Stimulated activated memory B cell treated with anti-CD40 and anti-IgM and Interleukin-4, amounts not matched to agents 10 μg/mL and 1 μg/mL and 100 μg/mL, for 72 hours (primary cell): Measurements from ENCODE around the gene TAGAP.
"Not testable (repeated sequence)": the region's sequence is repeated elsewhere in the genome, so short reads cannot be mapped to it uniquely, and the experiment has no call there.

Source experiments
- ATAC-seq: fragments of 150-1000 bp; cut with Tn5 transposase; 2 replicates; pipeline ENCODE4 v1.10.0; 2021
- H3K27ac Mint-ChIP-seq: one replicate; pipeline ENCODE4 v1.8.0; 2022; ENCODE audit warnings: mild to moderate bottlenecking, mixed read lengths
- H3K27me3 Mint-ChIP-seq: one replicate; pipeline ENCODE4 v1.8.0; 2022; ENCODE audit warnings: mixed read lengths
- H3K36me3 Mint-ChIP-seq: one replicate; pipeline ENCODE4 v1.8.0; 2022; ENCODE audit warnings: mixed read lengths
- H3K4me1 Mint-ChIP-seq: one replicate; pipeline ENCODE4 v1.8.0; 2022; ENCODE audit warnings: mixed read lengths
- H3K4me3 Mint-ChIP-seq: one replicate; pipeline ENCODE4 v1.8.0; 2022; ENCODE audit warnings: mild to moderate bottlenecking, moderate library complexity, mixed read lengths
- H3K9me3 Mint-ChIP-seq: one replicate; pipeline ENCODE4 v1.8.0; 2022; ENCODE audit warnings: mixed read lengths

The TAGAP gene

DNA sequence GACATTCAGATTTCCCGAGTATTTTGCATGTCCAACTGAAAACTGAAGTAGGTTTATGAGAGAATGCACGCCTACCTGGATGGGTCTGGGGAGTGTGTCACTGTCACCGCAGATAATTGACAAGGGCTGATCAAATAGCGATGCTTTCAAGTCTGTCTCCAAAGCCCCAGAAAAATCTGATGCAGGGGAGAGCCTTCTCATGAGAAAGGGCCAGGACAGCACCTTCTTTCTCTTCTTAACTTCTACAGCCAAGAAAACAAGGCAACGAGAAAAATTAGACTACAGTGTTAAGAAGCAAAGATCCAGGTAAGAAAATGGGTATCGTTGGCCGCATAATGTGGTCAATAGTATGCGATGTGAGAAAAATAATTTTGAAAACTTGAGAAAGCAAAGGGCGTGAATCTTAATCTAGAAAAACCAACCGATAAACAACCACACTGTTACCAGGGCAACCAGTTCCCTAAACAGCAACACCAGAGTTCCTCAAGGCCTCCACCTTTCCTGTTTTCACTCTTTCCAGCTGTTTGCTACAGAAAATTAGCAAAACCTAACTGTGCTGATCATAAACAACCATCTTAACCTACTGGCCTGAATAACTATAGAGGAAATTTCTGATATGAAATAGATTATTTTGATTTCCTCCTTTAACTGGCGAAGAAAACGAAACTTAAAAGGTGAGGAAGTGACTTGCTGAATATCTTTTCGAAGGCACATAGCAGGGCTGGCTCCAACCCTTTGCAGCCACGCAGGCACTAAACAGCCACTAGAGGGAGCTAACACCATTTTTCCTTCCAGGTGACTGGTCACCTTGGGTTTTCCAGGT, 2.6 kb downstream of the TAGAP start:
- Mint-ChIP-seq H3K9me3 (no peaks in the 10 kb centered on the region), H3K4me3 (peak overlapping the region; percentile 94), H3K4me1 (peaks cover 70% of the 10 kb centered on the region), H3K36me3 (peaks cover 65% of the 10 kb centered on the region), H3K27ac (peak overlapping the region; percentile 84), H3K27me3 (no peaks in the 10 kb centered on the region)
- peak; percentile 71 for ATAC-seq

DNA sequence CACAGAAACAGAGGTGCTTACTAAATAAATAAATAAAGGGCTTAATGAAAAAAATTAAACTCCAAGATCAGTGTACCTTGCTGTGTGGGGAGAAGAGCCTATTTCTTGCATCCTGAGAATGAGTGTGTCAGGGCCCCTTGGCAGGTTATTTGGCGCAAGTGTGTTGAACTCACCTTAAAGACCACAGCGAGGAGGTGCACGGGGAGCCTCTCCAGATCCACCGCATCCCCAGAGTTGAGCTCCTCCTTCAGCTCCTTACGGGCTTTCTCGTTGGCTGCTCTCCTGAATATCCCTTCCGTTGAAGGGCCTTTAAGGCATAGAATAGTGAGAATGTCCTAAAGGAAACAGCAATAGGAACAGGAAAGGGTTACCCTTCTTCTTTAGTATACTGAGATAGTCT, 3.6 kb downstream of the TAGAP start:
- H3K27me3 Mint-ChIP-seq = no peaks in the 10 kb centered on the region
- H3K27ac Mint-ChIP-seq = peak overlapping the region; percentile 84
- no peak for ATAC-seq
- H3K4me1 Mint-ChIP-seq = peaks cover 77% of the 10 kb centered on the region
- H3K36me3 Mint-ChIP-seq = peaks cover 76% of the 10 kb centered on the region
- H3K4me3 Mint-ChIP-seq = peak overlapping the region; percentile 94
- H3K9me3 Mint-ChIP-seq = no peaks in the 10 kb centered on the region

DNA sequence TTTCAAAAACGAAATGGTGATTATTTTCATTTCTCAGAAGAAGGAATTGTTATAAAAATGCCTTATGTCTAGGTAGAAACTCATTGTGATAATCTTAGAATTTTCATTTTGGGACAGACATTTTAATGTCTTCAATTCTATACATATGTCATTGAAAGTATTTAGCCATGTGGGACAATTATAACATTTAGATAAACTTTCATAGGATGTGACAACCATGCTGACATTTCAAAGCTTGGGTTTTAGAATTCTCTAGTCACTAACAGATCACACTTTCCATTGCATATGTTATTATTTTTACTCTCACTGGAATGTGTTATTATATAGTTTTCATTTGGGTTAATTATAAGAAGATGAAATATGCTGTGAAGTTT, 4.9 kb downstream of the TAGAP start:
- no peaks in the 10 kb centered on the region for H3K9me3 Mint-ChIP-seq
- no peaks in the 10 kb centered on the region for H3K27me3 Mint-ChIP-seq
- H3K4me3 Mint-ChIP-seq = peak overlapping the region; percentile 94
- H3K4me1 Mint-ChIP-seq = peaks cover 80% of the 10 kb centered on the region
- H3K27ac Mint-ChIP-seq = peak overlapping the region; percentile 84
- peaks cover 89% of the 10 kb centered on the region for H3K36me3 Mint-ChIP-seq
- no peak for ATAC-seq

DNA sequence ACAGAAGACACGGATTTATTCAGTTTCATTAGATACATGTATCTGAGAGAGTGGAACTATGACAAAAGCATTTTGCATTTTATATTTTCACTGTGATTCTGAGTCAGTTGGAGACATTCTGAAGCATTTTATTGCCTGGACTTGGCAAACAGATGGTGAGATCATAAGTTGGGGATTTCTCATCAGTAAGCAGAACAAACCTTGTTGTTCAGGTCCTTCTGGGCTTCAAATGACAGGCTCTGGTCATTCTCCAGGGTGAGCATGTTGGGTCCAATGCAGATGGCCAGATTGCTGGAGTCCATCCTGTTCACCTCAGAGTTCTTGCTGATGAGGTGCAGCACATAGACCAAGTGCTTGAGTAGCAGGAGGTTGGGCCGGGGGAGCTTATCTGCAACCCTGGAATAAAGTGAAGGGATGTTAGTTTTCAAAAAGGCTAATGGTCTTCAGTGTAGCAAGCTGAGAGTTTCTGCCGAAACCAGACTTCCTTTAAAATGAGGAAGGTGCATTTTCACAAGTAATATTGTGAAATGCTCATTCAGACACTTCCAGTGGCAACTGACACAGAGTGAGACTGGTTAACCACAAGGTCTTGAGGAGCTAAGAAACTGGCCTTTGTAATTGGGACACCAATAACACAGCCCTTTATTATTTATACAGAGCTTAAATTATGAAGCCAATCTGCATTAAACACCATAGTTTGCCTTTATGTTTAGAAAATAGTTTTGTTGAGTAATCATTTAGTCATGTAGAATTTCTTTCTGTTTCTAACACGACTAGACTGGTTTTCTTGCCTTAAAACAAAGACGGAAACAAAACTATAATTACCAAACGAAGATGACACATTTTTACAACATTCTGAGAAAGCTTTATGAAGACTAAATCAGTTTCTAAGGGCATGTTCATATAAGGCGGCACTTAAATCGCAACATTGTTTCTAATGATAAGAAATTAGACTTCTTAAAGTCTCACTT, 5.6 kb downstream of the TAGAP start:
- Mint-ChIP-seq H3K27ac (peak overlapping the region; percentile 84), H3K4me1 (peaks cover 83% of the 10 kb centered on the region), H3K27me3 (no peaks in the 10 kb centered on the region), H3K4me3 (peak overlapping the region; percentile 94), H3K9me3 (no peaks in the 10 kb centered on the region), H3K36me3 (peaks cover 88% of the 10 kb centered on the region)
- ATAC-seq = peak; percentile 91

DNA sequence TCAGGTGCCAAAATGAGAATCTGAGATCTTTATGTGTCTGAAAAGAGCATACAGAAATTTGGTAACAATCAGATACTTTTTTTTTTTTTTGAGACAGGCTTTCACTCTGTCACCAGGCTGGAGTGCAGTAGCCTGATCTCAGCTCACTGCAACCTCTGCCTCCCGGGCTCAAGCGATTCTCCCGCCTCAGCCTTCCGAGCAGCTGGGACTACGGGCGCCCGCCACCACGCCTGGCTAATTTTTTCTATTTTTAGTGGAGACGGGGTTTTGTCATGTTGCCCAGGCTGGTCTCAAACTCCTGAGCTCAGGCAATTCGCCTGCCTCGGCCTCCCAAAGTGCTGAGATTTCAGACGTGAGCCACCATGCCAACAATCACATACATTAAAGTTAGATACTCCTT, 6.5 kb downstream of the TAGAP start:
- Mint-ChIP-seq H3K27ac (peak overlapping the region; percentile 84), H3K36me3 (peaks cover 79% of the 10 kb centered on the region), H3K4me3 (peak overlapping the region; percentile 60), H3K4me1 (peaks cover 92% of the 10 kb centered on the region)
- H3K27me3 Mint-ChIP-seq, H3K9me3 Mint-ChIP-seq, ATAC-seq: not testable (repeated sequence)

DNA sequence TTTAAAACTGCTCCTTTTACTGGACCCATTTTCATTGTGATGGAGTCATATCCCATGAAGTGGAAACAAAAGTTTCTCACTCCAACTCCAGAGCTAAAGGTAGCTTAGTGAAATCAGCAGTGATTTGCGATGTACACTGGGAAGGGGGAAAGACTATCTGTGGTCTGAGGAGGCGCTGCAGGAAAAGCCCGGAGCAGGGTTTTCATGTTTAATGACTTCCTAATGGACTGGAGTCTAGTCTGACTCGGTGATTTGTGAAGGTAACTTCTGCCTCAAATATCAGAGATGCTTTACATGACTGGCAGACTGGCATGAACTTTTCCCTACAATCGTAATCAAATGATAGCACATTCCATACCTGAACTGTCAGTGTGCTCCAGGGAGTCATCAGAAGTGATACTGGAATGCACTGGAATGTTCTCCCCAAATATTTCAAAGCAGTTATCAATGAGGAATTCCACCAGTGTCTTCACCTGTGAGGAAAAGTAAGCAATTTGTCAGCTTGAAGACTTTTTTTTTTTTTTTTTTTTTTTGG, 7.0 kb downstream of the TAGAP start:
- Mint-ChIP-seq H3K36me3 (peaks cover 74% of the 10 kb centered on the region), H3K9me3 (no peaks in the 10 kb centered on the region), H3K4me3 (peak overlapping the region; percentile 60), H3K27me3 (no peaks in the 10 kb centered on the region), H3K27ac (peak overlapping the region; percentile 84), H3K4me1 (peaks cover 92% of the 10 kb centered on the region)
- no peak for ATAC-seq

DNA sequence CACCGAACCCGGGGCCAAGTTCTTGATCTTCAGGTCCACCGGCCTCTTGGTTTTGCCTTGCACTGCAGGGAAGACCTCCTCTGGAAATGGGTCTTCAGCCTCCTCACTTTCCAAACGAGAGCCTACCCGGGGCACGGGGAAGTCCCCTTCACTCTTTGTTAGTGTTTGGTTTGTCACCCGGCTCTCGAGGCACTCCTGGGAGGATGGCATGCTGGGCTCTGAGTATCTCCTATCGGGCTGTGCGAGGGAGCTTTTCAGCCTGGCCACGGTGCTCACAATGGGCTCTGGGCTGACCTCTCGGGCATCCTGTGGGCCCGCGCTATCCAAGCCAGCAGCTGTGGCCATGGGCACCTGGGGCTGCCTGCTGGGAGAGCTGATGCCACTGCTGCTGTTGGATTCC, 8.1 kb downstream of the TAGAP start:
- ATAC-seq = no peak
- Mint-ChIP-seq H3K27ac (peak overlapping the region; percentile 84), H3K36me3 (peaks cover 62% of the 10 kb centered on the region), H3K4me3 (no peak overlapping the region), H3K4me1 (peaks cover 86% of the 10 kb centered on the region), H3K9me3 (no peaks in the 10 kb centered on the region), H3K27me3 (no peaks in the 10 kb centered on the region)

DNA sequence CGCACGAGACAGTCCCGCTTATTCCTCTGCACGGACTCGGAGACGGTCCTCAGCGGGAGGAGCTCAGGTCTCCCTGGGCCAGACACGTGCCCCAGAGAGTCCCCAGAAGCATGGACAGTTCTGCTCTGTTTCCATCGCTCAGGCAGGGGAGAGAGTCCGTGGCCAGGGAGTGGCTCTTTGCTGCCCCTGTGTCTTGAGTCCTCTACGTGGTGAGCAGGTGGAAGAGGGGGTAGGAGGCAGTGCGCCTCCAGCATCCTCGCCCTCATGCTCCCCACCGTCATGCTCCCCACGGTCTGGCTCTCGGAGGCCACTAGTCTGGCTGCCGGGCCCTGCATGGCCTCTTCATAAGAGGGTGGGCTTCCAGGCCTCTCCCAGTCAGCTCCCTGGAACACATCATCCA, 8.9 kb downstream of the TAGAP start:
- Mint-ChIP-seq H3K27ac (no peak overlapping the region), H3K4me3 (no peak overlapping the region), H3K9me3 (no peaks in the 10 kb centered on the region), H3K4me1 (peaks cover 78% of the 10 kb centered on the region), H3K27me3 (no peaks in the 10 kb centered on the region), H3K36me3 (peaks cover 55% of the 10 kb centered on the region)
- ATAC-seq = no peak

DNA sequence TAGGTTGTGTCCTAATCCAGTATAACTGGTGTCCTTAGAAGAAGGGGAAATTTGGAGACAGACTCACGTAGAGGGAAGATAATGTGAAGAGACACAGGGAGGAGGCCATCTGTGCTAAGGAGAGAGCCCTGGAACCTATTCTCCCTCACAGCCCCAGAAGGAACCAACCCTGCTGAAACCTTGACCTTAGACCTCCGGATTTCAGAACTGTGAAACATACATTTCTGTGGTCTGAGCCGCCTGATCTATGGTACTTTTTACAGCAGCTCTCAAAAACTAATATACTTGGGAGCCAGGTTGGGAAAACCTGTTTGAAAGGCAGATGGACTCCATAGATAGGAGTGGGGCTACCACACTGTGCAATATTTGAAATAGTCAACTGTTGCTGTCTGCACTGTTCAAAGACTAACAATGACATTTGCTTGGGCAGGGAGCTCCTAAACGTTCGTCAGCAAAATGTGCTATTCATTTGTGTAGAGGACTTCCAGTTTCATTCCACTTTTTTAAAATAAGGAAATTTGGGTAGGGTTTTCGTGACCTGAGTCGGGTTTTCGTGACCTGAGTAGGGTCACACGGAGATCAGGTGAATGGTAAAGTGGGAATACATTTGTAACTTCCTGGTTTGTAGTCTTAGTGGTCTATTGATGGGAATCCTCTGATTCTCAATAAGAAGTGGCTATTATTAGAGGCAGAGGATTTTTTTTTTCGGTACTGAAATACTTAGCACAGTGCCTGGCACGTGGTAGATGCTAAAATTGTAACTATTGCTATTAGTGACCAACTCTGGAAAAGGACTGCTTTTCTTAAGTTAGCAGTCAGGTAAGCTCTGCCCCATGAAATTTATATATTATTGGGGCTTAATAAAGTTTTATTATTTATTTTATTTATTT, 11.4 kb downstream of the TAGAP start:
- Mint-ChIP-seq H3K27me3 (no peaks in the 10 kb centered on the region), H3K27ac (peak overlapping the region; percentile 1), H3K4me3 (no peak overlapping the region), H3K4me1 (peaks cover 54% of the 10 kb centered on the region), H3K9me3 (no peaks in the 10 kb centered on the region), H3K36me3 (peaks cover 37% of the 10 kb centered on the region)
- peak; percentile 83 for ATAC-seq

DNA sequence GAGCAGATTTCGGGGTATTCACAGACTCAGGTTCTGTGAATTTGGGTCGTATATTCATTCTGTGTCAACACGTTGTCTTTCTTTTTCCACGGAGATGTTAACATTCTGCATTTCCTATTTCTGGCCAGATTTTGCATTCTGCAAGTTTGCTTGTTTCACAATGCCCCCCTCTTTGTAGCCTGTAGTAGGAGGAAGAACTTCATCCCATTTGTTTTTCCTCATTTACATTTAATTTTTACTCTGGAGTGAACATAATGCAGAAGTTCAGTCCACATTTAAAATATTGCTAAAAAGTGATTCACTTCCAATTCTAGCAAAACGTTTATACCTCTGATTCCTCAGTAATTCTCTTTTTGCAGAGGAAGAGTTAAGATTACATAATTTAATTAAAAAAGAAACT, 12.9 kb downstream of the TAGAP start:
- Mint-ChIP-seq H3K4me1 (peaks cover 39% of the 10 kb centered on the region), H3K27me3 (no peaks in the 10 kb centered on the region), H3K9me3 (no peaks in the 10 kb centered on the region), H3K4me3 (no peak overlapping the region), H3K27ac (no peak overlapping the region), H3K36me3 (peaks cover 27% of the 10 kb centered on the region)
- ATAC-seq = no peak

DNA sequence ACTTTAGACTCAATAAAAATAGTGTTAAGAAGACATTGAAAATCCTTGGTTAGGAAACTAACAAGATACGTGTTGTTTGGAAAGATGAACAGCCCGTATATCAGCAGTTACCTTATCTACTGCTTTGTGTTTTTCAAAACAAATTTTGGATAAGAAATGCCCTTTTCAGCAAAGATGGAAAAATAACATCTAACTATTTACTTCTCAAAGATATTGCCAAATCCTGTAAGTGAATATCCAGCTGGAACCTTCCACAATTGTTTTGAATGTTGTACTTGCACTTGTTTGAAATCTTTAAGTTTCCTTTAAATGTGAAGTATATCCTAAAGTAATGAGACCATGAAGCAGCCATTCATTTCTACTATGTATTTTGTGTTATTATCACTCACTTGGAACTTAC, 14.6 kb downstream of the TAGAP start:
- H3K9me3 Mint-ChIP-seq = peaks cover 8% of the 10 kb centered on the region

DNA sequence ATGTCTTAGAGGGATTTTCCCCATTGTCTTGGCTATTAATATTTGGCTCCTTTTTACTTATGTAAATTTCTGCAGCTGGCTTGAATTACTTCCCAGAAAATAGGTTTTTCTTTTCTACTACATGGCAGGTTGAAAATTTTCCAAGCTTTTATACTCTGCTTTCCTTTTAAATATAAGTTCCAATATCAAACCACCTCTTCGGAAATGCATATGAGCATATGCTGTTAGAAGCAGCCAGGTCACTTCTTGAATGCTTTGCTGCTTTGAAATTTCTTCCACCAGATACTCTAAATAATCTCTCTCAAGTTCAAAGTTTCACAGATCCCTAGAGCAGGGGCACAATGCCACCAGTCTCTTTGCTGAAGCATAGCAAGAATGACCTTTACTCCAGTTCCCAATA, 19.6 kb downstream of the TAGAP start:
- H3K4me3 Mint-ChIP-seq, ATAC-seq, H3K27me3 Mint-ChIP-seq, H3K4me1 Mint-ChIP-seq, H3K27ac Mint-ChIP-seq: not testable (repeated sequence)
- Mint-ChIP-seq H3K36me3 (peaks cover 46% of the 10 kb centered on the region), H3K9me3 (peaks cover 27% of the 10 kb centered on the region)

More for the DNA sequence above, 14.6 kb downstream of the TAGAP start:
- Mint-ChIP-seq H3K27ac (no peak overlapping the region), H3K4me1 (peaks cover 25% of the 10 kb centered on the region), H3K4me3 (no peak overlapping the region), H3K36me3 (peaks cover 19% of the 10 kb centered on the region), H3K27me3 (no peaks in the 10 kb centered on the region)
- no peak for ATAC-seq

DNA sequence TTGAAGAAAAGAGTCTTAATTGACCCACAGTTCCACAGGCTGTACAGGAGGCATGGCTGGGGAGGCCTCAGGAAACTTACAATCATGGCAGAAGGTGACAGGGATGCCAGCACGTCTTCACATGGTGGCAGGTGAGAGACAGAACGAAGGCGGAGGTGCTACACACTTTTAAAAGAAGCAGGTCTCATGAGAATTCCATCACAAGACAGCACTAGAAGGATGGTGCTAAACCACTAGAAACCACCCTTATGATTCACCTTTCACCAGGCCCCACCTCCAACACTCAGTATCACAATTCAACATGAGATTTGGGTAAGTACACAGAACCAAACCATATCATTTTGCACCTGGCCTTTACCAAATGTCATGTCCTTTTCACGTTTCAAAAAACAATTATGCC, 20.9 kb downstream of the TAGAP start:
- Mint-ChIP-seq H3K4me1 (peaks cover 11% of the 10 kb centered on the region), H3K4me3 (no peak overlapping the region), H3K27ac (peak overlapping the region; percentile 26), H3K36me3 (peaks cover 46% of the 10 kb centered on the region), H3K27me3 (no peaks in the 10 kb centered on the region), H3K9me3 (peaks cover 27% of the 10 kb centered on the region)
- ATAC-seq = peak; percentile 45

DNA sequence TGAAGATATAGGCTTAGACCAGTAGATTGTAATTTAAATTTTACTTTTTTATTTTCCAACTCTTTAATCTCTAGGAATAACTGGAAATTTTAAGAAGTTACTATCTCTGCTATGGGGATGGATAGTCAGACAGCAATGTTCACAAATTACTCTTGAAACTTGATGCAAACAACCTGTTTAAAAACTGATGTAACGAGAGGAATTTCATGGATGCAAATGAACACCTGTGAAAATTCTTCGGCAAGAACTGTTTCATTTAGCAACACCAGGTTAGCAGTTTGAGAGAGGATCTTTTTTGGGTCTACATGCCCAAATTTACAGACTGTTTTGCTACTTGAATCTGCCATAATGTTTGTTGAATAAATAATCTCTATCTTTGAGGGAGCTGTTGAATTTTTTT, 24.8 kb downstream of the TAGAP start:
- Mint-ChIP-seq H3K4me1 (peaks cover 26% of the 10 kb centered on the region), H3K27me3 (no peaks in the 10 kb centered on the region), H3K27ac (no peak overlapping the region), H3K9me3 (peaks cover 19% of the 10 kb centered on the region), H3K36me3 (peaks cover 30% of the 10 kb centered on the region), H3K4me3 (no peak overlapping the region)
- no peak for ATAC-seq
